Heart left ventricle (tissue), 13 donors: ENCODE data around the gene GLS2.

Experiments
- POLR2A ChIP-seq, 2 donors: fragments of 450-650 bp; IDR thresholded peaks; one replicate each; pipeline ENCODE4 v1.6.1; 2017; ENCODE audit warnings: antibody characterized with exemption in 2 of 2, mild to moderate bottlenecking in 2 of 2, moderate library complexity in 2 of 2
- TF ChIP-seq, protein P1 (sequence below), 12 donors: fragments of 200-600 bp; sonication (generic) in 4 of 12; IDR thresholded peaks; one replicate each; pipeline versions ENCODE4 v1.5.0 to v1.8.0; 2018 to 2022; ENCODE audit warnings: antibody characterized with exemption in 12 of 12, mild to moderate bottlenecking in 5 of 12
- donor health status: ischemic (EF 13 %, LVEDD 7.1; RV severe dilation, severe dysfunction).
- donor health status: DM: no; HTN: yes; CAD: no.
- donor health status: DM: no; HTN: no; CAD: no.
- donor health status: ischemic (EF 25% LVEDD 6.9; RV normal size, moderate dysfunction).
- donor health status: ischemic (EF 25% LVEDD 5.7; RV mildly dilated, moderate dysfunction).
- donor health status: ischemic (EF 35%, LVEDD 5.7; RV mildly dilated, moderate dysfunction).
- donor health status: nonischemic (EF 11% LVEDD 7.7; RV severe dilation, severe dysfunction).
- donor health status: DM: yes; HTN: yes; CAD: no.
- donor health status: PGD.
- donor health status: ischemic (EF 29% LVEDD 5.4; RV normal size, mild dysfunction).
- donor health status: nonischemic (EF 23%, LVEDD 6.1; RV moderate dilation, normal function).

- TF ChIP-seq, protein P1, sequence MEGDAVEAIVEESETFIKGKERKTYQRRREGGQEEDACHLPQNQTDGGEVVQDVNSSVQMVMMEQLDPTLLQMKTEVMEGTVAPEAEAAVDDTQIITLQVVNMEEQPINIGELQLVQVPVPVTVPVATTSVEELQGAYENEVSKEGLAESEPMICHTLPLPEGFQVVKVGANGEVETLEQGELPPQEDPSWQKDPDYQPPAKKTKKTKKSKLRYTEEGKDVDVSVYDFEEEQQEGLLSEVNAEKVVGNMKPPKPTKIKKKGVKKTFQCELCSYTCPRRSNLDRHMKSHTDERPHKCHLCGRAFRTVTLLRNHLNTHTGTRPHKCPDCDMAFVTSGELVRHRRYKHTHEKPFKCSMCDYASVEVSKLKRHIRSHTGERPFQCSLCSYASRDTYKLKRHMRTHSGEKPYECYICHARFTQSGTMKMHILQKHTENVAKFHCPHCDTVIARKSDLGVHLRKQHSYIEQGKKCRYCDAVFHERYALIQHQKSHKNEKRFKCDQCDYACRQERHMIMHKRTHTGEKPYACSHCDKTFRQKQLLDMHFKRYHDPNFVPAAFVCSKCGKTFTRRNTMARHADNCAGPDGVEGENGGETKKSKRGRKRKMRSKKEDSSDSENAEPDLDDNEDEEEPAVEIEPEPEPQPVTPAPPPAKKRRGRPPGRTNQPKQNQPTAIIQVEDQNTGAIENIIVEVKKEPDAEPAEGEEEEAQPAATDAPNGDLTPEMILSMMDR (IDR thresholded peaks at IDR 0.05) = no peak
- TF ChIP-seq POLR2A (IDR thresholded peaks at IDR 0.05) = no peak
These were observed 37.7 kb downstream of the GLS2 start for GRCh38 chr12:56450241-56450640.
